ENCODE results near the gene BSG.

DNA sequence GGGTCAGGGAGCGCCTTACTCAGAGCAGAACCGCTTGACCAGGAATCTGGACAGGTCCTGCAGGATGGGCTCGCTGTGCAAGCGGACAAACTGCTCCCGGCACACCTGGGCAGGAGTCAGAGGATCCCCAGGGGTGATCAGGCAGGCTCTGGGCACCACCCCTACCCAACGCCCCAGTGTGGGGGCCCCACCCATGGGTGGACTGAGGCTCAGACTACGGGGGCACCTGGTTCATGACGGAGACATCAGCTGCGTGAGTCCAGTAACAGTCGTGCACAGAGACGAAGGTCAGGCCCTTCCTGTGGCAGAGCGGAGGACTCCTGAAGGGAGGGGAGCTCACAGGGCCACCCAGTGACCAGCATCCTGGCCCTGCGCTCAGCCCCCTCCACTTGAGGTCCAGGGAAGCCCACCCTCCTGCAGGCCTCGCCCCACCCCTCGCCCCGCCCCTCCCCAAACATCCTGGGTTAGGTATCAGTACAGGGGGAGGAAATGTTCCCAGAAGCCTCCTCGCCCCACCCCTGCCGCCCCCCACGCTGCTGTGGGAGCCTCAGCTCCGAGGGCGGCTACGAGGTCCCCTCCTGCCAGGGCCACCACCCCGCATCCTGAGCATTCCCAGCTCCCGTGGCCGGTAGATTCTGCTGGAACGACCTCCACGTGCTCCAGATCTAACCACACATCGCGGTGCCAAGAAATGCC lies 45.3 kb downstream of the BSG start:
- TF ChIP-seq, protein P1, sequence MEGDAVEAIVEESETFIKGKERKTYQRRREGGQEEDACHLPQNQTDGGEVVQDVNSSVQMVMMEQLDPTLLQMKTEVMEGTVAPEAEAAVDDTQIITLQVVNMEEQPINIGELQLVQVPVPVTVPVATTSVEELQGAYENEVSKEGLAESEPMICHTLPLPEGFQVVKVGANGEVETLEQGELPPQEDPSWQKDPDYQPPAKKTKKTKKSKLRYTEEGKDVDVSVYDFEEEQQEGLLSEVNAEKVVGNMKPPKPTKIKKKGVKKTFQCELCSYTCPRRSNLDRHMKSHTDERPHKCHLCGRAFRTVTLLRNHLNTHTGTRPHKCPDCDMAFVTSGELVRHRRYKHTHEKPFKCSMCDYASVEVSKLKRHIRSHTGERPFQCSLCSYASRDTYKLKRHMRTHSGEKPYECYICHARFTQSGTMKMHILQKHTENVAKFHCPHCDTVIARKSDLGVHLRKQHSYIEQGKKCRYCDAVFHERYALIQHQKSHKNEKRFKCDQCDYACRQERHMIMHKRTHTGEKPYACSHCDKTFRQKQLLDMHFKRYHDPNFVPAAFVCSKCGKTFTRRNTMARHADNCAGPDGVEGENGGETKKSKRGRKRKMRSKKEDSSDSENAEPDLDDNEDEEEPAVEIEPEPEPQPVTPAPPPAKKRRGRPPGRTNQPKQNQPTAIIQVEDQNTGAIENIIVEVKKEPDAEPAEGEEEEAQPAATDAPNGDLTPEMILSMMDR (conservative IDR thresholded peaks at IDR 0.05; ENCODE audit: low read depth, low read length) = no peak
- TF ChIP-seq POLR2A (IDR thresholded peaks at IDR 0.05; ENCODE audit: low read depth, low read length) (no peak), NFE2L2 (IDR thresholded peaks at IDR 0.05; ENCODE audit: low read depth, low read length) (no peak), MAZ (IDR thresholded peaks at IDR 0.05; ENCODE audit: borderline replicate concordance, low read depth, low read length) (no peak), RFX5 (IDR thresholded peaks at IDR 0.05; ENCODE audit: low read depth, low read length) (no peak)
- TF ChIP-seq, protein P2, sequence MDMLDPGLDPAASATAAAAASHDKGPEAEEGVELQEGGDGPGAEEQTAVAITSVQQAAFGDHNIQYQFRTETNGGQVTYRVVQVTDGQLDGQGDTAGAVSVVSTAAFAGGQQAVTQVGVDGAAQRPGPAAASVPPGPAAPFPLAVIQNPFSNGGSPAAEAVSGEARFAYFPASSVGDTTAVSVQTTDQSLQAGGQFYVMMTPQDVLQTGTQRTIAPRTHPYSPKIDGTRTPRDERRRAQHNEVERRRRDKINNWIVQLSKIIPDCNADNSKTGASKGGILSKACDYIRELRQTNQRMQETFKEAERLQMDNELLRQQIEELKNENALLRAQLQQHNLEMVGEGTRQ (IDR thresholded peaks at IDR 0.05; ENCODE audit: low read depth, low read length) = no peak
